ENCODE measurements around the gene SESN1. TPM values are rescaled to one million over a fixed set of nuclear protein-coding genes. Genes with fewer than 3 reads are reported as not detected.

The SESN1 gene
- polyA plus RNA-seq, 1 donor (not counting 4 experiments of a cell fraction or from before 2014, with no cell fraction given): 21.4 TPM

- Histone ChIP-seq H3K36me3 (ENCODE audit: control insufficient read depth in 2 of 2, extremely low read depth in 1 of 2, insufficient read depth in 2 of 2, low read length in 2 of 2) (no peaks in the 10 kb centered on the region), H3K27ac (ENCODE audit: control insufficient read depth, insufficient read depth, low read length) (no peak overlapping the region), H3K9ac (ENCODE audit: control insufficient read depth, extremely low read depth, insufficient read depth, low read length) (no peak overlapping the region), H3K4me2 (ENCODE audit: control insufficient read depth, extremely low read depth, insufficient read depth, low read depth, low read length) (no peak overlapping the region), H3K27me3 (ENCODE audit: control insufficient read depth, extremely low read depth, insufficient read depth, low read length) (no peaks in the 10 kb centered on the region), H4K20me1 (ENCODE audit: control insufficient read depth, extremely low read depth, insufficient read depth, low read length) (no peaks in the 10 kb centered on the region), H3K9me1 (ENCODE audit: control insufficient read depth, extremely low read depth, insufficient read depth, low read length) (no peaks in the 10 kb centered on the region), H2AFZ (ENCODE audit: control insufficient read depth, low read length) (no peak overlapping the region), H3K9me3 (ENCODE audit: control insufficient read depth, low read depth, low read length) (no peaks in the 10 kb centered on the region), H3K79me2 (ENCODE audit: control insufficient read depth, insufficient read depth, low read length) (no peaks in the 10 kb centered on the region), H3K4me1 (ENCODE audit: control insufficient read depth, extremely low read depth, insufficient read depth, low read length) (no peaks in the 10 kb centered on the region), H3K4me3 (ENCODE audit: control insufficient read depth in 2 of 3, extremely low read depth in 1 of 3, insufficient read depth in 2 of 3, low read depth in 1 of 3, low read length in 3 of 3) (no peak overlapping the region)
- DNase-seq (ENCODE audit: low read depth, low spot score): no peak
- FAIRE-seq: no peak
- TF ChIP-seq CTCF (optimal IDR thresholded peaks at IDR 0.05 in 1 of 3, IDR thresholded peaks at IDR 0.05 in 1 of 3, conservative IDR thresholded peaks at IDR 0.05 in 1 of 3; ENCODE audit: extremely low read depth in 1 of 3, insufficient read depth in 2 of 3, low read length in 3 of 3) (no peak), EZH2 (IDR thresholded peaks at IDR 0.05; ENCODE audit: low read length) (no peak)
- dilution Hi-C loops (cut with MboI; ENCODE audit: extremely low pct_ligation_motif_present, low sequenced_read_pairs): no loop called here
These were observed 31.8 kb downstream of the SESN1 start for GRCh38 chr6:109062767-109063352.

GRCh38 chr6:109062216-109062615, 32.4 kb downstream of the SESN1 start:
- no peaks in the 10 kb centered on the region for H3K79me2 ChIP-seq (ENCODE audit: control insufficient read depth, insufficient read depth, low read length)
- FAIRE-seq: no peak
- H3K4me2 ChIP-seq (ENCODE audit: control insufficient read depth, extremely low read depth, insufficient read depth, low read depth, low read length): no peak overlapping the region
- no peaks in the 10 kb centered on the region for H3K9me3 ChIP-seq (ENCODE audit: control insufficient read depth, low read depth, low read length)
- no peak overlapping the region for H3K9ac ChIP-seq (ENCODE audit: control insufficient read depth, extremely low read depth, insufficient read depth, low read length)
- no peak for DNase-seq (ENCODE audit: low read depth, low spot score)
- H3K9me1 ChIP-seq (ENCODE audit: control insufficient read depth, extremely low read depth, insufficient read depth, low read length): no peaks in the 10 kb centered on the region
- no peak overlapping the region for H3K4me3 ChIP-seq (ENCODE audit: control insufficient read depth in 2 of 3, extremely low read depth in 1 of 3, insufficient read depth in 2 of 3, low read depth in 1 of 3, low read length in 3 of 3)
- dilution Hi-C loops (cut with MboI; ENCODE audit: extremely low pct_ligation_motif_present, low sequenced_read_pairs): no loop called here
- H3K36me3 ChIP-seq (ENCODE audit: control insufficient read depth in 2 of 2, extremely low read depth in 1 of 2, insufficient read depth in 2 of 2, low read length in 2 of 2): no peaks in the 10 kb centered on the region
- H4K20me1 ChIP-seq (ENCODE audit: control insufficient read depth, extremely low read depth, insufficient read depth, low read length): no peaks in the 10 kb centered on the region
- no peaks in the 10 kb centered on the region for H3K27me3 ChIP-seq (ENCODE audit: control insufficient read depth, extremely low read depth, insufficient read depth, low read length)
- H2AFZ ChIP-seq (ENCODE audit: control insufficient read depth, low read length): no peak overlapping the region
- H3K4me1 ChIP-seq (ENCODE audit: control insufficient read depth, extremely low read depth, insufficient read depth, low read length): no peaks in the 10 kb centered on the region
- H3K27ac ChIP-seq (ENCODE audit: control insufficient read depth, insufficient read depth, low read length): no peak overlapping the region
- no peak for TF ChIP-seq EZH2 (IDR thresholded peaks at IDR 0.05; ENCODE audit: low read length)

- no peak overlapping the region for H3K4me3 ChIP-seq (ENCODE audit: control insufficient read depth in 2 of 3, extremely low read depth in 1 of 3, insufficient read depth in 2 of 3, low read depth in 1 of 3, low read length in 3 of 3)
- no peak overlapping the region for H3K4me2 ChIP-seq (ENCODE audit: control insufficient read depth, extremely low read depth, insufficient read depth, low read depth, low read length)
- H4K20me1 ChIP-seq (ENCODE audit: control insufficient read depth, extremely low read depth, insufficient read depth, low read length): no peaks in the 10 kb centered on the region
- no peaks in the 10 kb centered on the region for H3K79me2 ChIP-seq (ENCODE audit: control insufficient read depth, insufficient read depth, low read length)
- H3K36me3 ChIP-seq (ENCODE audit: control insufficient read depth in 2 of 2, extremely low read depth in 1 of 2, insufficient read depth in 2 of 2, low read length in 2 of 2): no peaks in the 10 kb centered on the region
- no peaks in the 10 kb centered on the region for H3K27me3 ChIP-seq (ENCODE audit: control insufficient read depth, extremely low read depth, insufficient read depth, low read length)
- no peak for FAIRE-seq
- no peaks in the 10 kb centered on the region for H3K4me1 ChIP-seq (ENCODE audit: control insufficient read depth, extremely low read depth, insufficient read depth, low read length)
- H3K9me1 ChIP-seq (ENCODE audit: control insufficient read depth, extremely low read depth, insufficient read depth, low read length): no peaks in the 10 kb centered on the region
- dilution Hi-C loops (cut with MboI; ENCODE audit: extremely low pct_ligation_motif_present, low sequenced_read_pairs): no loop called here
- no peak overlapping the region for H3K9ac ChIP-seq (ENCODE audit: control insufficient read depth, extremely low read depth, insufficient read depth, low read length)
- no peaks in the 10 kb centered on the region for H3K9me3 ChIP-seq (ENCODE audit: control insufficient read depth, low read depth, low read length)
- no peak for DNase-seq (ENCODE audit: low read depth, low spot score)
- TF ChIP-seq EZH2 (IDR thresholded peaks at IDR 0.05; ENCODE audit: low read length): no peak
- TF ChIP-seq CTCF (optimal IDR thresholded peaks at IDR 0.05 in 1 of 3, IDR thresholded peaks at IDR 0.05 in 1 of 3, conservative IDR thresholded peaks at IDR 0.05 in 1 of 3; ENCODE audit: extremely low read depth in 1 of 3, insufficient read depth in 2 of 3, low read length in 3 of 3): no peak
- H2AFZ ChIP-seq (ENCODE audit: control insufficient read depth, low read length): no peak overlapping the region
- no peak overlapping the region for H3K27ac ChIP-seq (ENCODE audit: control insufficient read depth, insufficient read depth, low read length)
These were observed 34.1 kb downstream of the SESN1 start for GRCh38 chr6:109060571-109060970.

Data from keratinocyte (primary cell).